ENCODE data around the gene AFAP1L1. TPM values are rescaled to one million over a fixed set of nuclear protein-coding genes. Genes with fewer than 3 reads are reported as not detected.

AFAP1L1 gene
- total and polyA plus RNA-seq, 9 of the 15 experiments (the other 6 are each of a cell fraction or from before 2014, with no cell fraction given): 0.01 to 0.12 (median 0.03) TPM; not detected in 4

DNA sequence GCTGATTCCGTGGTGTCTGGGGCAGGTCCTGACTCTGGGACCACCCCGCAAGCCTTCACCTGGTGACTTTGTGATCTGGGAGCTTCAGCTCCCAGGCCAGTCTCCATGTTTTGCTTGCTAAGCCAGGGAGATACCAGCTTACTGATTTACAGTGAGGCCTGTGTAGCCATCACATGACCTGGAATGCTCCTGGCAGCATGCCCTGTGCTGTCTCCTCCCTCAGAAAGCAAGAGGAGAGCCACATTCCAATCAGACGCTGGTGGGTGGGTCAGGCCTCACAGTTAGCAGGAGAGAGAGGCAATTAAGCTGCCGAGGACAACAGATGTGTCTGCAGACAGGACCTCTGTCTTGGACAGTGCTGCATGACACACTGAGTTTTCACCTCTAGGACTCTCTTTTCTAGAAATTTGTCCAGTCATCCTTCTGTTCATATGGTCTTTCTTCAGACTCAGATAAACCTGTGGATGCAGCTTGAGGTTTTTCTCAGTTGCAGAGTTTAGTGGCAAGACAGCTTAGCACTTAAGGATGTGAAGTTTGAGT, 49.2 kb downstream of the AFAP1L1 start (continued):
- no peak for TF ChIP-seq ZNF280A (IDR thresholded peaks at IDR 0.05; ENCODE audit: low read depth, partially characterized antibody)
- TF ChIP-seq, protein P1, sequence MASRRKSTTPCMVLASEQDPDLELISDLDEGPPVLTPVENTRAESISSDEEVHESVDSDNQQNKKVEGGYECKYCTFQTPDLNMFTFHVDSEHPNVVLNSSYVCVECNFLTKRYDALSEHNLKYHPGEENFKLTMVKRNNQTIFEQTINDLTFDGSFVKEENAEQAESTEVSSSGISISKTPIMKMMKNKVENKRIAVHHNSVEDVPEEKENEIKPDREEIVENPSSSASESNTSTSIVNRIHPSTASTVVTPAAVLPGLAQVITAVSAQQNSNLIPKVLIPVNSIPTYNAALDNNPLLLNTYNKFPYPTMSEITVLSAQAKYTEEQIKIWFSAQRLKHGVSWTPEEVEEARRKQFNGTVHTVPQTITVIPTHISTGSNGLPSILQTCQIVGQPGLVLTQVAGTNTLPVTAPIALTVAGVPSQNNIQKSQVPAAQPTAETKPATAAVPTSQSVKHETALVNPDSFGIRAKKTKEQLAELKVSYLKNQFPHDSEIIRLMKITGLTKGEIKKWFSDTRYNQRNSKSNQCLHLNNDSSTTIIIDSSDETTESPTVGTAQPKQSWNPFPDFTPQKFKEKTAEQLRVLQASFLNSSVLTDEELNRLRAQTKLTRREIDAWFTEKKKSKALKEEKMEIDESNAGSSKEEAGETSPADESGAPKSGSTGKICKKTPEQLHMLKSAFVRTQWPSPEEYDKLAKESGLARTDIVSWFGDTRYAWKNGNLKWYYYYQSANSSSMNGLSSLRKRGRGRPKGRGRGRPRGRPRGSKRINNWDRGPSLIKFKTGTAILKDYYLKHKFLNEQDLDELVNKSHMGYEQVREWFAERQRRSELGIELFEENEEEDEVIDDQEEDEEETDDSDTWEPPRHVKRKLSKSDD (conservative IDR thresholded peaks at IDR 0.05; ENCODE audit: low read length): no peak
- 0 out of 2 replicates have a peak, but pooled peaks have one; percentile 16 for TF ChIP-seq TAF7 (tag; IDR thresholded peaks at IDR 0.05)
- TF ChIP-seq PRDM10 (IDR thresholded peaks at IDR 0.05; ENCODE audit: partially characterized antibody): peak; percentile 62
- TF ChIP-seq, protein P2, sequence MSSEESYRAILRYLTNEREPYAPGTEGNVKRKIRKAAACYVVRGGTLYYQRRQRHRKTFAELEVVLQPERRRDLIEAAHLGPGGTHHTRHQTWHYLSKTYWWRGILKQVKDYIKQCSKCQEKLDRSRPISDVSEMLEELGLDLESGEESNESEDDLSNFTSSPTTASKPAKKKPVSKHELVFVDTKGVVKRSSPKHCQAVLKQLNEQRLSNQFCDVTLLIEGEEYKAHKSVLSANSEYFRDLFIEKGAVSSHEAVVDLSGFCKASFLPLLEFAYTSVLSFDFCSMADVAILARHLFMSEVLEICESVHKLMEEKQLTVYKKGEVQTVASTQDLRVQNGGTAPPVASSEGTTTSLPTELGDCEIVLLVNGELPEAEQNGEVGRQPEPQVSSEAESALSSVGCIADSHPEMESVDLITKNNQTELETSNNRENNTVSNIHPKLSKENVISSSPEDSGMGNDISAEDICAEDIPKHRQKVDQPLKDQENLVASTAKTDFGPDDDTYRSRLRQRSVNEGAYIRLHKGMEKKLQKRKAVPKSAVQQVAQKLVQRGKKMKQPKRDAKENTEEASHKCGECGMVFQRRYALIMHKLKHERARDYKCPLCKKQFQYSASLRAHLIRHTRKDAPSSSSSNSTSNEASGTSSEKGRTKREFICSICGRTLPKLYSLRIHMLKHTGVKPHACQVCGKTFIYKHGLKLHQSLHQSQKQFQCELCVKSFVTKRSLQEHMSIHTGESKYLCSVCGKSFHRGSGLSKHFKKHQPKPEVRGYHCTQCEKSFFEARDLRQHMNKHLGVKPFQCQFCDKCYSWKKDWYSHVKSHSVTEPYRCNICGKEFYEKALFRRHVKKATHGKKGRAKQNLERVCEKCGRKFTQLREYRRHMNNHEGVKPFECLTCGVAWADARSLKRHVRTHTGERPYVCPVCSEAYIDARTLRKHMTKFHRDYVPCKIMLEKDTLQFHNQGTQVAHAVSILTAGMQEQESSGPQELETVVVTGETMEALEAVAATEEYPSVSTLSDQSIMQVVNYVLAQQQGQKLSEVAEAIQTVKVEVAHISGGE (CRISPR knock-in tag; IDR thresholded peaks at IDR 0.05): peak in 1 of 3 experiments; percentile 68; a peak in 2 of 6 replicates
- no peak for TF ChIP-seq POLR3A (IDR thresholded peaks at IDR 0.05; ENCODE audit: borderline replicate concordance, extremely low read depth, insufficient read depth, insufficient read length)
- 0 out of 4 replicates have a peak, but pooled peaks of 1 of the 2 experiments have one; percentile 6 for TF ChIP-seq BCLAF1 (IDR thresholded peaks at IDR 0.05; ENCODE audit: borderline replicate concordance in 1 of 2, control insufficient read depth in 1 of 2, low read depth in 2 of 2, low read length in 1 of 2)
- peak; percentile 62 for TF ChIP-seq TBP (optimal IDR thresholded peaks at IDR 0.05; ENCODE audit: low read depth, low read length)
- TF ChIP-seq ZNF77 (CRISPR knock-in tag; IDR thresholded peaks at IDR 0.05): no peak
- peak; percentile 97 for TF ChIP-seq NFIC (IDR thresholded peaks at IDR 0.05)

All from K562 (cell line).